ENCODE measurements around the gene PSMB2.

PSMB2 gene

GRCh38 chr1:35555601-35556477, 85.5 kb downstream of the PSMB2 start:
- no peak for FAIRE-seq

- no peak for FAIRE-seq
Observed at GRCh38 chr1:35555212-35555584, 86.1 kb downstream of the PSMB2 start.

- FAIRE-seq = no peak
Observed at GRCh38 chr1:35554266-35555211, 86.8 kb downstream of the PSMB2 start.

- no peak for FAIRE-seq
Observed at GRCh38 chr1:35553851-35554250, 87.5 kb downstream of the PSMB2 start.
